Ishikawa (cell line): ENCODE results near the gene HAL.

Experiments used
- TCF12 ChIP-seq: IDR thresholded peaks from 2 replicates; pipeline ENCODE4 v1.6.1; 2012; ENCODE audit warnings: low read depth
- TF ChIP-seq, protein P1 (sequence below): IDR thresholded peaks from 2 replicates; pipeline ENCODE4 v1.6.1; 2012; ENCODE audit warnings: low read depth, mild to moderate bottlenecking

DNA sequence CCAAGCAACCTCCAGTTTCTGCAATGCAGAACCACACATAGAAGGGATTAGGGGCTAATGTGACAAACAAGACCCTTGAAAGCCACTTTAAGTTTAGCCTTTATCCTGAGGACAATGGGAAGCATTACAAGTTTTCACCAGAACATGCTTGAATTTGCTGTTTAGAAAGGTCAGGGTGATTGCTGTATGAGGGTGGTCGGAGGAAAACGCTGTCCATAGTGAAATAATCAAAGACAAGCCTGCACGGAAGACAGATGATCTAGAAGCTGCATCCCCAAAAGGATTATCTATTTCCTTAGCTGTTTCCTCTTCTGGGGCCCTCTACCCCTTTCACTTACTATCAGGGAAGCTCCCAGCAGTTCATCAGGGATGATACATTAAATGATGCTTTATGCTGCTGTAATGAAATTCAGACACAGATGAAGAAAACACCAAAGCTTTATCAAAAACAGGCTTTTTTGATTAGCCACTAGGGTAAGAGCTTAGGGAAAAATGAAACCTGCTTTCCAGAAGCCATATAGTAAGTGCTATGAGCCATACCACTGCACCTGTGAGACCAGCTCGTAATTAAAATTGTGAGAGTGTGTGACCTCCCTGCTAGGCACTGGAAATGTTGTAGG is 6.5 kb downstream of the HAL start:
- TF ChIP-seq TCF12 = no peak
- TF ChIP-seq, protein P1, sequence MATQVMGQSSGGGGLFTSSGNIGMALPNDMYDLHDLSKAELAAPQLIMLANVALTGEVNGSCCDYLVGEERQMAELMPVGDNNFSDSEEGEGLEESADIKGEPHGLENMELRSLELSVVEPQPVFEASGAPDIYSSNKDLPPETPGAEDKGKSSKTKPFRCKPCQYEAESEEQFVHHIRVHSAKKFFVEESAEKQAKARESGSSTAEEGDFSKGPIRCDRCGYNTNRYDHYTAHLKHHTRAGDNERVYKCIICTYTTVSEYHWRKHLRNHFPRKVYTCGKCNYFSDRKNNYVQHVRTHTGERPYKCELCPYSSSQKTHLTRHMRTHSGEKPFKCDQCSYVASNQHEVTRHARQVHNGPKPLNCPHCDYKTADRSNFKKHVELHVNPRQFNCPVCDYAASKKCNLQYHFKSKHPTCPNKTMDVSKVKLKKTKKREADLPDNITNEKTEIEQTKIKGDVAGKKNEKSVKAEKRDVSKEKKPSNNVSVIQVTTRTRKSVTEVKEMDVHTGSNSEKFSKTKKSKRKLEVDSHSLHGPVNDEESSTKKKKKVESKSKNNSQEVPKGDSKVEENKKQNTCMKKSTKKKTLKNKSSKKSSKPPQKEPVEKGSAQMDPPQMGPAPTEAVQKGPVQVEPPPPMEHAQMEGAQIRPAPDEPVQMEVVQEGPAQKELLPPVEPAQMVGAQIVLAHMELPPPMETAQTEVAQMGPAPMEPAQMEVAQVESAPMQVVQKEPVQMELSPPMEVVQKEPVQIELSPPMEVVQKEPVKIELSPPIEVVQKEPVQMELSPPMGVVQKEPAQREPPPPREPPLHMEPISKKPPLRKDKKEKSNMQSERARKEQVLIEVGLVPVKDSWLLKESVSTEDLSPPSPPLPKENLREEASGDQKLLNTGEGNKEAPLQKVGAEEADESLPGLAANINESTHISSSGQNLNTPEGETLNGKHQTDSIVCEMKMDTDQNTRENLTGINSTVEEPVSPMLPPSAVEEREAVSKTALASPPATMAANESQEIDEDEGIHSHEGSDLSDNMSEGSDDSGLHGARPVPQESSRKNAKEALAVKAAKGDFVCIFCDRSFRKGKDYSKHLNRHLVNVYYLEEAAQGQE = no peak
